ENCODE measurements around the gene ADGRA3. TPM values are rescaled to one million over a fixed set of nuclear protein-coding genes. Genes with fewer than 3 reads are reported as not detected.
A peak's percentile ranks its signal among the peaks of the same experiment; 100 is the strongest.

Gene ADGRA3
- total and polyA plus RNA-seq, 7 donors = 7.4 to 32.1 (median 19.0) TPM

DNA sequence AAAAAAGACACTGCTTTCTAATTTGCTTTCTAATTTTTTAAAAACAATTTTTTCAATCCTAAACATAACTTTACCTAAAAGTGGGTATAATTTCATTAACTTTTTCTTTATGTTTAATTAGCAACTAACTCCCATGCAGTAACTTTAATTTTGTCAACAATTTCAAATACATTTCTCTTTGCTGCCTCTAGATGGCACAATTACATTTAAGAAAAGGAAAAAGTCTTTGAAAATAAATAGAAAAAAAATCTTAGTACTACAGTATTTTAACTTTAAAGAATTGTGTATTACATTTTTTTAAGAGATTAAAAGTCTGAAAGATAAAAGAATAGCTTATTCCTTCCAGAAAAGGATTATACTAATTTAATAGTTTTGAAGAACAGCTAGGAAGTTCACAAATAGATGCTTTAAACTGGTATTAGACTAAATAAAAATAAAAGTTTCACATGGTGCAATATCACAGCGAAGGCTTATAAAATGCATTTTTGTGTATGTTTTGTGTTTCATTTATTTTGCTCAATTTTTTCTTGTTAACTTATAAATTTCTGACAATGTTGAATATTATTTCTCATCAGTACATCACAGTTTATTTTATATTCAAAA, 105.1 kb downstream of the ADGRA3 start:
- no peaks in the 10 kb centered on the region for H3K27me3 ChIP-seq (ENCODE audit: insufficient read depth in 3 of 3, low read length in 2 of 3)
- peak in 1 of 4 donors; percentile 61 for ATAC-seq
- WGBS, 3 donors = 82 to 86% (median 84%) methylated on average over 1 of the region's 1 CpG
- H3K4me1 ChIP-seq = no peaks in the 10 kb centered on the region
- TF ChIP-seq, protein P1, sequence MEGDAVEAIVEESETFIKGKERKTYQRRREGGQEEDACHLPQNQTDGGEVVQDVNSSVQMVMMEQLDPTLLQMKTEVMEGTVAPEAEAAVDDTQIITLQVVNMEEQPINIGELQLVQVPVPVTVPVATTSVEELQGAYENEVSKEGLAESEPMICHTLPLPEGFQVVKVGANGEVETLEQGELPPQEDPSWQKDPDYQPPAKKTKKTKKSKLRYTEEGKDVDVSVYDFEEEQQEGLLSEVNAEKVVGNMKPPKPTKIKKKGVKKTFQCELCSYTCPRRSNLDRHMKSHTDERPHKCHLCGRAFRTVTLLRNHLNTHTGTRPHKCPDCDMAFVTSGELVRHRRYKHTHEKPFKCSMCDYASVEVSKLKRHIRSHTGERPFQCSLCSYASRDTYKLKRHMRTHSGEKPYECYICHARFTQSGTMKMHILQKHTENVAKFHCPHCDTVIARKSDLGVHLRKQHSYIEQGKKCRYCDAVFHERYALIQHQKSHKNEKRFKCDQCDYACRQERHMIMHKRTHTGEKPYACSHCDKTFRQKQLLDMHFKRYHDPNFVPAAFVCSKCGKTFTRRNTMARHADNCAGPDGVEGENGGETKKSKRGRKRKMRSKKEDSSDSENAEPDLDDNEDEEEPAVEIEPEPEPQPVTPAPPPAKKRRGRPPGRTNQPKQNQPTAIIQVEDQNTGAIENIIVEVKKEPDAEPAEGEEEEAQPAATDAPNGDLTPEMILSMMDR (IDR thresholded peaks at IDR 0.05) = peak; percentile 63
- no peaks in the 10 kb centered on the region for H3K9me3 ChIP-seq
- H3K4me3 ChIP-seq = no peak overlapping the region
- H3K36me3 ChIP-seq (ENCODE audit: insufficient read depth in 1 of 2, low read depth in 1 of 2) = peaks cover 2 to 18% of the 10 kb centered on the region in 2 donors
- intact Hi-C loops (cut with DNase I) = loop anchor here in 1 of 2 donors (2.0 kb wide), 1 partner anchor 198 kb away; no protein-coding TSS in a partner anchor
- DNase-seq = no peak
- no peak overlapping the region for H3K27ac ChIP-seq

DNA sequence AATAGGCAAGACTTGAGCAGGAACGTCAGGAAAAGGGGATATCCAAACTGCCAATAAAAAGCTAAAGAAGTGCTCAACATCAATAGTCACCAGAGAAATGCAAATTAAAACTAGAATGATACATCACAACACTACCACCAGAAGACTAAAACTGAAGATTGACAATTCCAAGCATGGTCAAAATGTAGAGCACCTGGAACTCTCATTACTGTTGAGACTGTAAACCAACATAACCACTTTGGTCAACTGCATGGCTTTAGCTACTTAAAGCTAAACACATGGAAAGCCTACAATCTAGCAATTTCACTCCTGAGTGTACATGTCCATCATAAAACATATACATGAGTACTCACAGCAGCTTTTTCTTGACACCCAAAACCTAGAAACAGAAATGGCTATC, 107.4 kb downstream of the ADGRA3 start:
- no peak for DNase-seq
- TF ChIP-seq, protein P1 (IDR thresholded peaks at IDR 0.05) = no peak
- peaks cover 2 to 20% of the 10 kb centered on the region in 2 donors for H3K36me3 ChIP-seq (ENCODE audit: insufficient read depth in 1 of 2, low read depth in 1 of 2)
- intact Hi-C loops (cut with DNase I) = loop anchor here (2.0 kb wide), 2 partner anchors 198 to 282 kb away; no protein-coding TSS in a partner anchor
- no peak for ATAC-seq
- H3K27ac ChIP-seq = no peak overlapping the region
- no peaks in the 10 kb centered on the region for H3K4me1 ChIP-seq
- 41 to 96% (median 42%) methylated on average over 1 of the region's 1 CpG for WGBS, 3 donors
- no peak overlapping the region for H3K4me3 ChIP-seq
- H3K9me3 ChIP-seq = no peaks in the 10 kb centered on the region
- H3K27me3 ChIP-seq (ENCODE audit: insufficient read depth in 3 of 3, low read length in 2 of 3) = no peaks in the 10 kb centered on the region

DNA sequence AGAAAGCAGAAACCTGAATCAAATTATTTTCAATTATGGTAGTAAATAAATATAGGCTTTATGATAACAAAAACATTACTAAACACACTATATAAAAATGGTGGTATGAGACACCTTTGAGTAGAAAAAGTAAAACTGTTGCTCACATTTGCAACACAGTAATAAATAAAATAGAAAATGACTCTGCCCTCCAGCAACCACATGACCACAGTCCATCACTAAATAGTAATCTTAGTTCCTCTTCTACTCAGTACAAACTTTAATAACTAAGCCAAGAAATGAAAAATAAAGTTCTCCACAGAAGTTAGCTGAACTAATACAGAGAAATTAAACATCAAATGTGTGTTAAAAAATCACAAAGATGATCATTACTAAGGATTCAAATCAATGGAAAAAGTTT, 108.5 kb downstream of the ADGRA3 start:
- ATAC-seq (no peak), DNase-seq (no peak)
- Histone ChIP-seq H3K4me1 (no peaks in the 10 kb centered on the region), H3K36me3 (ENCODE audit: insufficient read depth in 1 of 2, low read depth in 1 of 2) (peaks cover 0 to 13% of the 10 kb centered on the region in 2 donors), H3K27me3 (ENCODE audit: insufficient read depth in 3 of 3, low read length in 2 of 3) (no peaks in the 10 kb centered on the region), H3K27ac (no peak overlapping the region), H3K4me3 (no peak overlapping the region), H3K9me3 (no peaks in the 10 kb centered on the region)
- intact Hi-C loops (cut with DNase I) = no loop called here
- TF ChIP-seq, protein P1 (IDR thresholded peaks at IDR 0.05) = no peak

DNA sequence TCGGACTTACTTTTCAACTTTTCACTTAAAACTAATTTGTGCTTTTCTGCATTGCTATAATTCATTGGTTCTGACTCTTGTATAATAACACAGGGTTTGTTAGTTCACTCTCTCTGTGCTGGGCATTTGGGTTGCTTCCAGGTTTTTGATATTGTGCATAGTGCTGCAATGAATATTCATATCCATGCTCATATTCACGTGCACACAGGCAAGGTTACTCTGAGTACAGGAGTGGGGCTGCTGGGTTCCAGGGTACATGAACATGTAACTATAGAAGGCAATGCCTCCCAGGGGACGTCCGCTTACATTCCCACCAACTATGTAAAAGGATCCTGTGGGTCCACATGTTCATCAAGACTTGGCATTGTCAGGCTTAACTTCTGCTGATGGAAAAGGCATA, 117.2 kb downstream of the ADGRA3 start:
- Histone ChIP-seq H3K9me3 (no peaks in the 10 kb centered on the region), H3K4me1 (no peaks in the 10 kb centered on the region), H3K36me3 (ENCODE audit: insufficient read depth in 1 of 2, low read depth in 1 of 2) (peaks cover 0 to 57% of the 10 kb centered on the region in 2 donors), H3K27ac (no peak overlapping the region), H3K27me3 (ENCODE audit: insufficient read depth in 3 of 3, low read length in 2 of 3) (no peaks in the 10 kb centered on the region), H3K4me3 (no peak overlapping the region)
- DNase-seq (no peak), ATAC-seq (no peak)
- TF ChIP-seq, protein P1 (IDR thresholded peaks at IDR 0.05) = no peak
- WGBS, 3 donors = 74 to 85% (median 84%) methylated on average over 4 of the region's 4 CpGs
- intact Hi-C loops (cut with DNase I) = no loop called here

DNA sequence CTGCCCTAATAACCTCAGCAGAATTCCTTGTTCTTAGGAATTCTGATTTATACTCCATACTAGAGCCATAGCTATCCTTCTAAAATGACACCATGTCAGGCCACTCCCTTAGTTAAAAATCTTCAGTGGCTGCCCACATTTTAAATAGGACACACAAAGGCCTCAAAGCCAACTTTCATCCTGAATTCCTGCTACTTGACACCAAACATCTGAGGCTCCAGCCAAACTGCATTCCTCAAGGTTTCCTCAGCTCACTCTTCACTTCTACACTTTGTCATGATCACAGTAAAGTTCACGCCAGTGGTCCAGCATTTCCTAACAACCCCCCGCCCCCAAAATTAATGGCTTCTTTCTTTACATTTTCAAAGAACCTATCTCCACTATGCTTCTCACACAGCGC, 124.3 kb downstream of the ADGRA3 start:
- DNase-seq (no peak), ATAC-seq (no peak)
- Histone ChIP-seq H3K4me3 (no peak overlapping the region), H3K27ac (no peak overlapping the region), H3K4me1 (peaks cover 8% of the 10 kb centered on the region), H3K9me3 (no peaks in the 10 kb centered on the region), H3K27me3 (ENCODE audit: insufficient read depth in 3 of 3, low read length in 2 of 3) (no peaks in the 10 kb centered on the region), H3K36me3 (ENCODE audit: insufficient read depth in 1 of 2, low read depth in 1 of 2) (peaks cover 0 to 30% of the 10 kb centered on the region in 2 donors)
- TF ChIP-seq, protein P1 (IDR thresholded peaks at IDR 0.05) = no peak
- WGBS, 3 donors = 68 to 92% (median 83%) methylated on average over 3 of the region's 3 CpGs
- intact Hi-C loops (cut with DNase I) = loop anchor here in 1 of 2 donors (5.0 kb wide), 1 partner anchor 604 kb away; no protein-coding TSS in a partner anchor

Data from psoas muscle (tissue), 8 donors.